Brain microvascular endothelial cell (primary cell): ENCODE measurements around the gene GRM7.

Experiments
- DNase-seq: peaks from one replicate; pipeline ENCODE4 v3.0.0-alpha.2; 2020
- H3K27ac ChIP-seq: fragments of 250-450 bp; sonication (Bioruptor Pico); 2 replicates; pipeline ENCODE4 v1.5.1; 2020; ENCODE audit warnings: mild to moderate bottlenecking, moderate library complexity
- H3K27me3 ChIP-seq: fragments of 250-450 bp; sonication (Bioruptor Pico); replicated peaks from 2 replicates; pipeline ENCODE4 v1.5.1; 2020; ENCODE audit warnings: mild to moderate bottlenecking
- H3K36me3 ChIP-seq: fragments of 250-450 bp; sonication (Bioruptor Pico); replicated peaks from 2 replicates; pipeline ENCODE4 v1.5.1; 2020; ENCODE audit warnings: mild to moderate bottlenecking
- H3K4me3 ChIP-seq: 2 replicates; pipeline ENCODE4 v1.5.1; 2011; ENCODE audit warnings: low read depth, mild to moderate bottlenecking, control low read depth, low read length, moderate library complexity
- CTCF ChIP-seq: IDR thresholded peaks from 2 replicates; pipeline ENCODE4 v1.5.1; 2011; ENCODE audit warnings: low read depth, mild to moderate bottlenecking, moderate library complexity, low read length, control low read depth, inconsistent platforms; ENCODE audit errors: missing control alignments
- in situ Hi-C: cut with HindIII; loops from 2 replicates; pipeline ENCODE4 v1.10.0; 2017; ENCODE audit warnings: low sequenced_read_pairs, low pct_ligation_motif_present

Gene GRM7

GRCh38 chr3:7280318-7280717 lies 419.4 kb downstream of the GRM7 start:
- no peak for TF ChIP-seq CTCF
- Histone ChIP-seq H3K4me3 (no peak overlapping the region), H3K27me3 (no peaks in the 10 kb centered on the region), H3K36me3 (no peaks in the 10 kb centered on the region), H3K27ac (no peak overlapping the region)
- DNase-seq: no peak
- in situ Hi-C loops: no loop called here

- H3K27ac ChIP-seq: no peak overlapping the region
- no peak for TF ChIP-seq CTCF
- H3K4me3 ChIP-seq: no peak overlapping the region
- DNase-seq: no peak
- H3K36me3 ChIP-seq: no peaks in the 10 kb centered on the region
- in situ Hi-C loops: no loop called here
- no peaks in the 10 kb centered on the region for H3K27me3 ChIP-seq
These were observed 422.1 kb downstream of the GRM7 start for GRCh38 chr3:7282988-7283387.

- no peak for DNase-seq
- H3K4me3 ChIP-seq: no peak overlapping the region
- no peak for TF ChIP-seq CTCF
- no peak overlapping the region for H3K27ac ChIP-seq
- in situ Hi-C loops: no loop called here
- H3K27me3 ChIP-seq: no peaks in the 10 kb centered on the region
- no peaks in the 10 kb centered on the region for H3K36me3 ChIP-seq
These were observed 424.6 kb downstream of the GRM7 start for GRCh38 chr3:7285505-7285904.

GRCh38 chr3:7288133-7288532 lies 427.2 kb downstream of the GRM7 start:
- no peak overlapping the region for H3K27ac ChIP-seq
- in situ Hi-C loops: no loop called here
- no peak for TF ChIP-seq CTCF
- H3K4me3 ChIP-seq: no peak overlapping the region
- no peaks in the 10 kb centered on the region for H3K36me3 ChIP-seq
- DNase-seq: no peak
- H3K27me3 ChIP-seq: no peaks in the 10 kb centered on the region

GRCh38 chr3:7289121-7289520 lies 428.2 kb downstream of the GRM7 start:
- Histone ChIP-seq H3K4me3 (no peak overlapping the region), H3K27ac (no peak overlapping the region), H3K36me3 (no peaks in the 10 kb centered on the region), H3K27me3 (no peaks in the 10 kb centered on the region)
- no peak for DNase-seq
- TF ChIP-seq CTCF: no peak
- in situ Hi-C loops: no loop called here

GRCh38 chr3:7290077-7290825 lies 429.3 kb downstream of the GRM7 start:
- in situ Hi-C loops: no loop called here
- DNase-seq: no peak
- H3K27ac ChIP-seq: no peak overlapping the region
- no peaks in the 10 kb centered on the region for H3K36me3 ChIP-seq
- no peaks in the 10 kb centered on the region for H3K27me3 ChIP-seq
- no peak for TF ChIP-seq CTCF
- H3K4me3 ChIP-seq: no peak overlapping the region
